IPS DF 6.9 (cell line): ENCODE measurements around the gene OR7C2.
A peak's percentile ranks its signal among the peaks of the same experiment; 100 is the strongest.

Source experiments
- DNase-seq: peaks from one replicate; pipeline ENCODE4 v3.0.0-alpha.2; 2013; ENCODE audit warnings: low read depth, low spot score
- H3K27ac ChIP-seq: one replicate; pipeline ENCODE4 v1.5.1; 2013; ENCODE audit warnings: low read length, control low read depth
- H3K27me3 ChIP-seq: 2 replicates; pipeline ENCODE4 v1.6.1; 2013; ENCODE audit warnings: mild to moderate bottlenecking, low read length; ENCODE audit not compliant: control insufficient read depth, insufficient read depth
- H3K36me3 ChIP-seq: 2 replicates; pipeline ENCODE4 v1.6.1; 2013; ENCODE audit warnings: low read length; ENCODE audit not compliant: control insufficient read depth, insufficient read depth
- H3K4me1 ChIP-seq: 2 replicates; pipeline ENCODE4 v1.6.1; 2013; ENCODE audit warnings: low read length; ENCODE audit not compliant: control insufficient read depth, insufficient read depth
- H3K4me3 ChIP-seq: 2 replicates; pipeline ENCODE4 v1.5.1; 2013; ENCODE audit warnings: mild to moderate bottlenecking, low read length
- H3K9me3 ChIP-seq: 2 replicates; pipeline ENCODE4 v1.6.1; 2013; ENCODE audit warnings: low read length, inconsistent platforms; ENCODE audit not compliant: control insufficient read depth, insufficient read depth
- WGBS: extraction: QIAGEN DNeasy Blood & Tissue Kit; methylation state at CpG from one replicate; pipeline ENCODE4 v1.1.7; 2013; ENCODE audit warnings: mixed read lengths, missing lambda C conversion rate; ENCODE audit not compliant: insufficient read length, insufficient coverage; 5-methylcytosine and 5-hydroxymethylcytosine counted together

The OR7C2 gene

GRCh38 chr19:14977128-14977527 is 35.8 kb downstream of the OR7C2 start:
- no peak for DNase-seq
- no peaks in the 10 kb centered on the region; the same call in 1 of the 2 replicates for H3K36me3 ChIP-seq
- no peak overlapping the region for H3K27ac ChIP-seq
- WGBS = no CpG with 5 or more reads among the region's 5 CpGs
- no peaks in the 10 kb centered on the region for H3K9me3 ChIP-seq
- no peaks in the 10 kb centered on the region for H3K4me1 ChIP-seq
- no peak overlapping the region for H3K4me3 ChIP-seq
- no peaks in the 10 kb centered on the region; the same call in 1 of the 2 replicates for H3K27me3 ChIP-seq

GRCh38 chr19:14978161-14978776 is 37.0 kb downstream of the OR7C2 start:
- H3K27me3 ChIP-seq = no peaks in the 10 kb centered on the region; the same call in 1 of the 2 replicates
- H3K9me3 ChIP-seq = no peaks in the 10 kb centered on the region
- DNase-seq = no peak
- H3K27ac ChIP-seq = no peak overlapping the region
- no peaks in the 10 kb centered on the region; the same call in 1 of the 2 replicates for H3K36me3 ChIP-seq
- no peaks in the 10 kb centered on the region for H3K4me1 ChIP-seq
- WGBS = no CpG with 5 or more reads among the region's 6 CpGs
- H3K4me3 ChIP-seq = no peak overlapping the region

GRCh38 chr19:14979476-14980255 is 38.4 kb downstream of the OR7C2 start, which contains the start of gene SLC1A6:
SLC1A6 (minus strand) TSS chr19:14979864; CDS start chr19:14972910, 6,954 bp downstream.
- Histone ChIP-seq H3K27ac (no peak within 1 kb of the TSS), H3K9me3 (no peaks in the 10 kb centered on the region), H3K36me3 (no peaks in the 10 kb centered on the region; the same call in 1 of the 2 replicates), H3K27me3 (no peaks in the 10 kb centered on the region; the same call in 1 of the 2 replicates), H3K4me1 (no peaks in the 10 kb centered on the region), H3K4me3 (peak within 1 kb of the TSS; percentile 84)
- no CpG with 5 or more reads among the region's 84 CpGs for WGBS
- DNase-seq = no peak

- no CpG with 5 or more reads among the region's 5 CpGs for WGBS
- no peaks in the 10 kb centered on the region for H3K4me1 ChIP-seq
- no peak overlapping the region for H3K27ac ChIP-seq
- H3K36me3 ChIP-seq = no peaks in the 10 kb centered on the region
- no peak for DNase-seq
- H3K27me3 ChIP-seq = no peaks in the 10 kb centered on the region
- H3K4me3 ChIP-seq = no peak overlapping the region
- H3K9me3 ChIP-seq = no peaks in the 10 kb centered on the region
Observed at GRCh38 chr19:14985133-14985532, 43.8 kb downstream of the OR7C2 start.
